T-helper 2 cell treated with Interferon-gamma antibody and Interleukin-4, amounts not matched to agents 5 μg/mL and 100 μg/mL, for 36 hours (primary cell): Measurements from ENCODE around the gene BRIP1.

Experiments
- DNase-seq: peaks from one replicate; pipeline ENCODE4 v3.0.0; 2021; ENCODE audit warnings: low spot score
- H3K27ac Mint-ChIP-seq: one replicate; pipeline ENCODE4 v1.8.0; 2021; ENCODE audit warnings: mild to moderate bottlenecking, mixed read lengths
- H3K27me3 Mint-ChIP-seq: one replicate; pipeline ENCODE4 v1.8.0; 2021; ENCODE audit warnings: low read depth, mixed read lengths
- H3K36me3 Mint-ChIP-seq: one replicate; pipeline ENCODE4 v1.8.0; 2021; ENCODE audit warnings: low read depth, mixed read lengths
- H3K4me1 Mint-ChIP-seq: one replicate; pipeline ENCODE4 v1.8.0; 2021; ENCODE audit warnings: low read depth, mixed read lengths
- H3K4me3 Mint-ChIP-seq: one replicate; pipeline ENCODE4 v1.8.0; 2022; ENCODE audit warnings: mild to moderate bottlenecking, moderate library complexity, mixed read lengths
- H3K9me3 Mint-ChIP-seq: one replicate; pipeline ENCODE4 v1.8.0; 2021; ENCODE audit warnings: mixed read lengths

BRIP1 gene

GRCh38 chr17:61815863-61816503 is 47.3 kb downstream of the BRIP1 start:
- no peaks in the 10 kb centered on the region for H3K27me3 Mint-ChIP-seq
- peaks cover 4% of the 10 kb centered on the region for H3K4me1 Mint-ChIP-seq
- no peak overlapping the region for H3K27ac Mint-ChIP-seq
- peaks cover 37% of the 10 kb centered on the region for H3K36me3 Mint-ChIP-seq
- H3K9me3 Mint-ChIP-seq: no peaks in the 10 kb centered on the region
- no peak for DNase-seq
- H3K4me3 Mint-ChIP-seq: no peak overlapping the region

- no peaks in the 10 kb centered on the region for H3K27me3 Mint-ChIP-seq
- H3K4me3 Mint-ChIP-seq: no peak overlapping the region
- H3K9me3 Mint-ChIP-seq: no peaks in the 10 kb centered on the region
- H3K27ac Mint-ChIP-seq: no peak overlapping the region
- peaks cover 10% of the 10 kb centered on the region for H3K4me1 Mint-ChIP-seq
- peaks cover 29% of the 10 kb centered on the region for H3K36me3 Mint-ChIP-seq
- DNase-seq: no peak
These were observed 48.8 kb downstream of the BRIP1 start for GRCh38 chr17:61814485-61814884.

- H3K9me3 Mint-ChIP-seq: no peaks in the 10 kb centered on the region
- peaks cover 8% of the 10 kb centered on the region for H3K4me1 Mint-ChIP-seq
- no peak for DNase-seq
- H3K27me3 Mint-ChIP-seq: no peaks in the 10 kb centered on the region
- peaks cover 24% of the 10 kb centered on the region for H3K36me3 Mint-ChIP-seq
- H3K4me3 Mint-ChIP-seq: no peak overlapping the region
- H3K27ac Mint-ChIP-seq: no peak overlapping the region
These were observed 50.1 kb downstream of the BRIP1 start for GRCh38 chr17:61813211-61813610.

- H3K9me3 Mint-ChIP-seq: no peaks in the 10 kb centered on the region
- H3K27ac Mint-ChIP-seq: no peak overlapping the region
- H3K27me3 Mint-ChIP-seq: no peaks in the 10 kb centered on the region
- DNase-seq: no peak
- peaks cover 7% of the 10 kb centered on the region for H3K4me1 Mint-ChIP-seq
- H3K4me3 Mint-ChIP-seq: no peak overlapping the region
- H3K36me3 Mint-ChIP-seq: peaks cover 22% of the 10 kb centered on the region
These were observed 50.6 kb downstream of the BRIP1 start for GRCh38 chr17:61812747-61813146.

- H3K4me1 Mint-ChIP-seq: peaks cover 12% of the 10 kb centered on the region
- no peaks in the 10 kb centered on the region for H3K27me3 Mint-ChIP-seq
- no peaks in the 10 kb centered on the region for H3K9me3 Mint-ChIP-seq
- no peak for DNase-seq
- no peak overlapping the region for H3K27ac Mint-ChIP-seq
- peaks cover 20% of the 10 kb centered on the region for H3K36me3 Mint-ChIP-seq
- no peak overlapping the region for H3K4me3 Mint-ChIP-seq
These were observed 53.4 kb downstream of the BRIP1 start for GRCh38 chr17:61809816-61810392.

- Mint-ChIP-seq H3K36me3 (peaks cover 18% of the 10 kb centered on the region), H3K4me3 (no peak overlapping the region), H3K9me3 (no peaks in the 10 kb centered on the region), H3K27me3 (no peaks in the 10 kb centered on the region), H3K4me1 (peaks cover 12% of the 10 kb centered on the region), H3K27ac (no peak overlapping the region)
- DNase-seq: no peak
These were observed 54.9 kb downstream of the BRIP1 start for GRCh38 chr17:61808442-61808841.

- H3K4me3 Mint-ChIP-seq: no peak overlapping the region
These were observed 56.4 kb downstream of the BRIP1 start for GRCh38 chr17:61806936-61807335.

GRCh38 chr17:61806081-61806828 is 57.1 kb downstream of the BRIP1 start:
- peaks cover 14% of the 10 kb centered on the region for H3K36me3 Mint-ChIP-seq
- H3K27ac Mint-ChIP-seq: no peak overlapping the region
- H3K4me1 Mint-ChIP-seq: peaks cover 12% of the 10 kb centered on the region
- H3K9me3 Mint-ChIP-seq: no peaks in the 10 kb centered on the region
- H3K27me3 Mint-ChIP-seq: no peaks in the 10 kb centered on the region
- H3K4me3 Mint-ChIP-seq: no peak overlapping the region
- DNase-seq: no peak

More at GRCh38 chr17:61806936-61807335, 56.4 kb downstream of the BRIP1 start:
- Mint-ChIP-seq H3K4me1 (peaks cover 12% of the 10 kb centered on the region), H3K36me3 (peaks cover 13% of the 10 kb centered on the region), H3K27me3 (no peaks in the 10 kb centered on the region), H3K9me3 (no peaks in the 10 kb centered on the region), H3K27ac (no peak overlapping the region)
- DNase-seq: no peak

- Mint-ChIP-seq H3K27ac (no peak overlapping the region), H3K9me3 (no peaks in the 10 kb centered on the region), H3K27me3 (no peaks in the 10 kb centered on the region), H3K4me3 (no peak overlapping the region), H3K4me1 (peaks cover 10% of the 10 kb centered on the region), H3K36me3 (peaks cover 16% of the 10 kb centered on the region)
- DNase-seq: no peak
These were observed 57.9 kb downstream of the BRIP1 start for GRCh38 chr17:61805399-61805798.

GRCh38 chr17:61803796-61804195 is 59.5 kb downstream of the BRIP1 start:
- Mint-ChIP-seq H3K9me3 (no peaks in the 10 kb centered on the region), H3K4me1 (peaks cover 5% of the 10 kb centered on the region), H3K27me3 (no peaks in the 10 kb centered on the region), H3K4me3 (no peak overlapping the region), H3K27ac (no peak overlapping the region), H3K36me3 (peaks cover 19% of the 10 kb centered on the region)
- DNase-seq: no peak

GRCh38 chr17:61803216-61803615 is 60.1 kb downstream of the BRIP1 start:
- Mint-ChIP-seq H3K4me1 (peaks cover 5% of the 10 kb centered on the region), H3K9me3 (no peaks in the 10 kb centered on the region), H3K27me3 (no peaks in the 10 kb centered on the region), H3K27ac (no peak overlapping the region), H3K36me3 (peaks cover 16% of the 10 kb centered on the region), H3K4me3 (no peak overlapping the region)
- DNase-seq: no peak

- Mint-ChIP-seq H3K36me3 (peaks cover 37% of the 10 kb centered on the region), H3K4me3 (no peak overlapping the region), H3K4me1 (no peaks in the 10 kb centered on the region), H3K27ac (no peak overlapping the region), H3K27me3 (no peaks in the 10 kb centered on the region), H3K9me3 (no peaks in the 10 kb centered on the region)
- no peak for DNase-seq
These were observed 63.4 kb downstream of the BRIP1 start for GRCh38 chr17:61799812-61800484.

- no peak overlapping the region for H3K4me3 Mint-ChIP-seq
- H3K27ac Mint-ChIP-seq: no peak overlapping the region
- H3K9me3 Mint-ChIP-seq: no peaks in the 10 kb centered on the region
- no peaks in the 10 kb centered on the region for H3K4me1 Mint-ChIP-seq
- H3K27me3 Mint-ChIP-seq: no peaks in the 10 kb centered on the region
- H3K36me3 Mint-ChIP-seq: peaks cover 47% of the 10 kb centered on the region
- no peak for DNase-seq
These were observed 66.0 kb downstream of the BRIP1 start for GRCh38 chr17:61797283-61797682.

GRCh38 chr17:61795546-61795945 is 67.8 kb downstream of the BRIP1 start:
- peaks cover 51% of the 10 kb centered on the region for H3K36me3 Mint-ChIP-seq
- no peaks in the 10 kb centered on the region for H3K9me3 Mint-ChIP-seq
- no peak overlapping the region for H3K4me3 Mint-ChIP-seq
- no peaks in the 10 kb centered on the region for H3K4me1 Mint-ChIP-seq
- no peak overlapping the region for H3K27ac Mint-ChIP-seq
- DNase-seq: no peak
- H3K27me3 Mint-ChIP-seq: no peaks in the 10 kb centered on the region
